Progenitor cell of endocrine pancreas (in vitro differentiated cells): ENCODE data around the gene TRIP6. TPM values are rescaled to one million over a fixed set of nuclear protein-coding genes. Genes with fewer than 3 reads are reported as not detected.

Experiments
- DNase-seq: peaks from one replicate; pipeline ENCODE4 v3.0.0; 2021; ENCODE audit warnings: low spot score; ENCODE audit not compliant: unreplicated experiment
- H3K27ac Mint-ChIP-seq: 2 replicates; pipeline ENCODE4 v1.8.0; 2021; ENCODE audit warnings: mild to moderate bottlenecking, moderate library complexity, mixed read lengths
- H3K27me3 Mint-ChIP-seq: 2 replicates; pipeline ENCODE4 v1.8.0; 2021; ENCODE audit warnings: mixed read lengths
- H3K36me3 Mint-ChIP-seq: 2 replicates; pipeline ENCODE4 v1.8.0; 2022; ENCODE audit warnings: mixed read lengths; ENCODE audit not compliant: insufficient read depth
- H3K4me1 Mint-ChIP-seq: 2 replicates; pipeline ENCODE4 v1.8.0; 2021; ENCODE audit warnings: low read depth, mixed read lengths
- H3K4me3 Mint-ChIP-seq: 2 replicates; pipeline ENCODE4 v1.8.0; 2021; ENCODE audit warnings: low read depth, mild to moderate bottlenecking, moderate library complexity, mixed read lengths
- H3K9me3 Mint-ChIP-seq: 2 replicates; pipeline ENCODE4 v1.8.0; 2021; ENCODE audit warnings: low read depth, mixed read lengths
- CTCF ChIP-seq: fragments of 200-600 bp; sonication (generic); IDR thresholded peaks from one replicate; pipeline ENCODE4 v1.5.0; 2021; ENCODE audit warnings: antibody characterized with exemption, mild to moderate bottlenecking; ENCODE audit not compliant: unreplicated experiment
- total RNA-seq: library from RNA; stranded (reverse); gene quantifications from 2 replicates; pipeline ENCODE4 v1.2.1, GENCODE V29; 2021

TRIP6 gene
- total RNA-seq, 1 donor from 2014 or later = 76.9 TPM

- Mint-ChIP-seq H3K36me3 (peaks cover 53% of the 10 kb centered on the region), H3K27ac (no peak overlapping the region), H3K9me3 (no peaks in the 10 kb centered on the region), H3K4me1 (peaks cover 12% of the 10 kb centered on the region), H3K4me3 (no peak overlapping the region), H3K27me3 (no peaks in the 10 kb centered on the region)
- no peak for TF ChIP-seq CTCF
- DNase-seq = no peak
These were observed 15.0 kb downstream of the TRIP6 start for GRCh38 chr7:100882201-100882600.

GRCh38 chr7:100882785-100883526, 15.8 kb downstream of the TRIP6 start:
- Mint-ChIP-seq H3K4me1 (peaks cover 10% of the 10 kb centered on the region), H3K27ac (no peak overlapping the region), H3K36me3 (peaks cover 58% of the 10 kb centered on the region), H3K27me3 (no peaks in the 10 kb centered on the region), H3K4me3 (no peak overlapping the region), H3K9me3 (no peaks in the 10 kb centered on the region)
- DNase-seq = no peak
- no peak for TF ChIP-seq CTCF

GRCh38 chr7:100884736-100885439, 17.7 kb downstream of the TRIP6 start:
- DNase-seq = no peak
- Mint-ChIP-seq H3K36me3 (peaks cover 52% of the 10 kb centered on the region), H3K4me1 (peaks cover 11% of the 10 kb centered on the region), H3K27ac (no peak overlapping the region), H3K4me3 (no peak overlapping the region), H3K27me3 (no peaks in the 10 kb centered on the region), H3K9me3 (no peaks in the 10 kb centered on the region)
- TF ChIP-seq CTCF = no peak

GRCh38 chr7:100885440-100886141, 18.4 kb downstream of the TRIP6 start:
- TF ChIP-seq CTCF = no peak
- Mint-ChIP-seq H3K4me3 (no peak overlapping the region), H3K4me1 (peaks cover 14% of the 10 kb centered on the region), H3K27ac (no peak overlapping the region), H3K9me3 (no peaks in the 10 kb centered on the region), H3K36me3 (peaks cover 48% of the 10 kb centered on the region), H3K27me3 (no peaks in the 10 kb centered on the region)
- no peak for DNase-seq

GRCh38 chr7:100886142-100886935, 19.2 kb downstream of the TRIP6 start:
- TF ChIP-seq CTCF = no peak
- Mint-ChIP-seq H3K27ac (peak overlapping the region; percentile 65), H3K27me3 (no peaks in the 10 kb centered on the region), H3K4me3 (no peak overlapping the region), H3K9me3 (no peaks in the 10 kb centered on the region), H3K36me3 (peaks cover 43% of the 10 kb centered on the region), H3K4me1 (peaks cover 16% of the 10 kb centered on the region)
- DNase-seq = no peak
